ENCODE measurements around the gene ZBTB44.
A peak's percentile ranks its signal among the peaks of the same experiment; 100 is the strongest.

The ZBTB44 gene

GRCh38 chr11:130181295-130182272, 133.1 kb downstream of the ZBTB44 start:
- no peak for TF ChIP-seq CTCF (IDR thresholded peaks at IDR 0.05; ENCODE audit: control extremely low read depth, extremely low read depth, low read depth, missing control alignments)
- peak; percentile 51 for DNase-seq (ENCODE audit: extremely low spot score)
- POLR2A ChIA-PET: no interaction called here
- CTCF ChIA-PET: interaction anchor here (0.7 kb wide), 1 partner anchor 31 kb away, joined by 3 read pairs; no protein-coding TSS in a partner anchor

- POLR2A ChIA-PET: interaction anchor here (0.6 kb wide), 1 partner anchor 15 kb away, joined by 3 read pairs; no protein-coding TSS in a partner anchor
- no peak for DNase-seq (ENCODE audit: extremely low spot score)
- no peak for TF ChIP-seq CTCF (IDR thresholded peaks at IDR 0.05; ENCODE audit: control extremely low read depth, extremely low read depth, low read depth, missing control alignments)
- CTCF ChIA-PET: interaction anchor here (0.7 kb wide), 1 partner anchor 32 kb away, joined by 3 read pairs; no protein-coding TSS in a partner anchor
Observed at GRCh38 chr11:130180896-130181294, 133.8 kb downstream of the ZBTB44 start.

GRCh38 chr11:130180491-130180890, 134.2 kb downstream of the ZBTB44 start:
- ChIA-PET POLR2A (interaction anchor here (0.6 kb wide), 1 partner anchor 15 kb away, joined by 3 read pairs; no protein-coding TSS in a partner anchor), CTCF (no interaction called here)
- peak; percentile 61 for DNase-seq (ENCODE audit: extremely low spot score)
- TF ChIP-seq CTCF (IDR thresholded peaks at IDR 0.05; ENCODE audit: control extremely low read depth, extremely low read depth, low read depth, missing control alignments): no peak

GRCh38 chr11:130179396-130180306, 135.1 kb downstream of the ZBTB44 start:
- no peak for TF ChIP-seq CTCF (IDR thresholded peaks at IDR 0.05; ENCODE audit: control extremely low read depth, extremely low read depth, low read depth, missing control alignments)
- DNase-seq (ENCODE audit: extremely low spot score): no peak
- CTCF ChIA-PET: interaction anchor here (1.1 to 1.3 kb wide), 2 partner anchors 14 to 192 kb away, joined by 3 read pairs; no protein-coding TSS in a partner anchor
- POLR2A ChIA-PET: no interaction called here

GRCh38 chr11:130178441-130179339, 136.0 kb downstream of the ZBTB44 start:
- CTCF ChIA-PET: interaction anchor here (1.1 to 1.3 kb wide), 2 partner anchors 13 to 193 kb away, joined by 3 read pairs; no protein-coding TSS in a partner anchor
- DNase-seq (ENCODE audit: extremely low spot score): peak; percentile 51
- no peak for TF ChIP-seq CTCF (IDR thresholded peaks at IDR 0.05; ENCODE audit: control extremely low read depth, extremely low read depth, low read depth, missing control alignments)
- POLR2A ChIA-PET: no interaction called here
